HCT116 (cell line): ENCODE measurements around the gene MON1B. TPM values are rescaled to one million over a fixed set of nuclear protein-coding genes. Genes with fewer than 3 reads are reported as not detected.

ENCODE experiments used
- ATAC-seq: fragments of 200-7000 bp; cut with Tn5 transposase; 2 replicates; pipeline ENCODE4 v1.9.1; 2020; ENCODE audit warnings: mild to moderate bottlenecking, moderate library complexity
- BruUV-seq: library from RNA; stranded (reverse); fragments of 400-500 nt; replicated peaks from 2 replicates; lab custom pipeline; 2021; lab: Mats Ljungman, UMichigan
- CTCF ChIA-PET: fragments of 300-600 bp; sonication (Branson Sonifier 250); formaldehyde crosslinking; loops from one replicate; lab custom pipeline; 2021; ENCODE audit warnings: antibody characterized with exemption; lab: Charles Lee
- POLR2A ChIA-PET: fragments of 300-600, 350-600 bp; sonication (Branson Sonifier 250); formaldehyde crosslinking; loops from one replicate; lab custom pipeline; 2021; ENCODE audit warnings: antibody characterized with exemption; lab: Charles Lee
- RAD21 ChIA-PET, 2 experiments: fragments of 300-600 bp; sonication (Branson Sonifier 250); formaldehyde crosslinking; loops; one replicate each; lab custom pipeline; 2023; ENCODE audit warnings: low total read pairs in 2 of 2; ENCODE audit not compliant: uncharacterized antibody in 2 of 2, unreplicated experiment in 2 of 2, low non-redundant PET in 1 of 2; lab: Charles Lee
- DNase-seq: peaks from one replicate; pipeline ENCODE4 v3.0.0-alpha.2; 2010; ENCODE audit warnings: low read depth, low spot score
- H2AFZ ChIP-seq: fragments of 200-600 bp; shearing (Covaris generic), sonication (generic); 2 replicates; pipeline ENCODE4 v1.6.1; 2017; ENCODE audit warnings: low read depth, mixed run types, mixed read lengths, antibody characterized with exemption, low read length; ENCODE audit not compliant: poor library complexity, severe bottlenecking
- H3K27ac ChIP-seq: 2 replicates; pipeline ENCODE4 v1.5.1; 2012; ENCODE audit warnings: low read depth, low read length
- H3K27me3 ChIP-seq: fragments of 200-600 bp; sonication (generic); 2 replicates; pipeline ENCODE4 v1.6.1; 2016; ENCODE audit warnings: mixed run types, low read length, mixed read lengths; ENCODE audit not compliant: insufficient read depth
- H3K36me3 ChIP-seq, 2 experiments: fragments of 200-500 bp in 1 of 2; fragments of 200-600 bp in 1 of 2; sonication (Bioruptor generic) in 1 of 2; sonication (generic) in 1 of 2; 2 replicates each; pipeline versions ENCODE4 v1.5.1 to v1.6.1; 2014 to 2016; ENCODE audit warnings: low read length in 2 of 2, inconsistent platforms in 1 of 2, mixed read lengths in 1 of 2, mixed run types in 1 of 2; ENCODE audit not compliant: insufficient read depth in 2 of 2, control insufficient read depth in 1 of 2
- H3K4me1 ChIP-seq, 2 experiments: fragments of 200-600 bp in 1 of 2; sonication (generic) in 1 of 2; 2 replicates each; pipeline versions ENCODE4 v1.5.1 to v1.6.1; 2012 to 2017; ENCODE audit warnings: low read length in 2 of 2, inconsistent platforms in 1 of 2, mild to moderate bottlenecking in 1 of 2, mixed read lengths in 1 of 2, mixed run types in 1 of 2, moderate library complexity in 1 of 2; ENCODE audit not compliant: insufficient read depth in 2 of 2, control insufficient read depth in 1 of 2
- H3K4me2 ChIP-seq: fragments of 200-600 bp; sonication (generic); 2 replicates; pipeline ENCODE4 v1.6.1; 2017; ENCODE audit warnings: mixed run types, low read length, mixed read lengths
- H3K4me3 ChIP-seq, 2 experiments: fragments of 200-600 bp in 1 of 2; sonication (generic) in 1 of 2; replicated peaks in 1 of 2; 2 replicates each; pipeline ENCODE4 v1.5.1; 2011 to 2016; ENCODE audit warnings: low read length in 2 of 2, control low read depth in 1 of 2, low read depth in 1 of 2, mild to moderate bottlenecking in 1 of 2, mixed read lengths in 1 of 2, mixed run types in 1 of 2
- H3K79me2 ChIP-seq: fragments of 200-600 bp; sonication (generic); 2 replicates; pipeline ENCODE4 v1.6.1; 2017; ENCODE audit warnings: mild to moderate bottlenecking, mixed run types, low read length, moderate library complexity, mixed read lengths; ENCODE audit not compliant: insufficient read depth
- H3K9ac ChIP-seq: fragments of 200-600 bp; sonication (generic); 2 replicates; pipeline ENCODE4 v1.6.1; 2016; ENCODE audit warnings: low read length, mixed read lengths
- H3K9me2 ChIP-seq: fragments of 200-600 bp; sonication (generic), shearing (Covaris generic); 2 replicates; pipeline ENCODE4 v1.6.1; 2017; ENCODE audit warnings: mixed run types, mild to moderate bottlenecking, moderate library complexity; ENCODE audit not compliant: insufficient read depth
- H3K9me3 ChIP-seq, 2 experiments: fragments of 200-500 bp in 1 of 2; fragments of 200-600 bp in 1 of 2; sonication (Bioruptor generic) in 1 of 2; sonication (generic) in 1 of 2; 2 replicates each; pipeline ENCODE4 v1.6.1; 2014 to 2017; ENCODE audit warnings: low read length in 2 of 2, mixed read lengths in 2 of 2, inconsistent platforms in 1 of 2, low read depth in 1 of 2, mild to moderate bottlenecking in 1 of 2, mixed run types in 1 of 2, moderate library complexity in 1 of 2; ENCODE audit not compliant: control insufficient read depth in 1 of 2, insufficient read depth in 1 of 2
- H4K20me1 ChIP-seq: fragments of 200-600 bp; sonication (generic), shearing (Covaris generic); 2 replicates; pipeline ENCODE4 v1.6.1; 2017; ENCODE audit warnings: mixed run types, mild to moderate bottlenecking, moderate library complexity; ENCODE audit not compliant: insufficient read depth
- ELF1 ChIP-seq: IDR thresholded peaks from 2 replicates; pipeline ENCODE4 v1.6.1; 2012; ENCODE audit warnings: low read depth, borderline replicate concordance
- EZH2phosphoT487 ChIP-seq: fragments of 200-600 bp; IDR thresholded peaks from 2 replicates; pipeline ENCODE4 v1.6.1; 2018; ENCODE audit warnings: antibody characterized with exemption, borderline replicate concordance
- JUND ChIP-seq: IDR thresholded peaks from 2 replicates; pipeline ENCODE4 v1.6.1; 2012
- POLR2A ChIP-seq: IDR thresholded peaks from 2 replicates; pipeline ENCODE4 v1.7.0; 2011; ENCODE audit warnings: borderline replicate concordance; ENCODE audit not compliant: insufficient read depth, insufficient read length; ENCODE audit errors: extremely low read depth
- POLR2AphosphoS5 ChIP-seq: IDR thresholded peaks from 2 replicates; pipeline ENCODE4 v1.6.1; 2011; ENCODE audit warnings: mild to moderate bottlenecking, low read depth, low read length, moderate library complexity
- RAD21 ChIP-seq: IDR thresholded peaks from 2 replicates; pipeline ENCODE4 v1.6.1; 2012; ENCODE audit warnings: low read depth, mild to moderate bottlenecking
- SP1 ChIP-seq: IDR thresholded peaks from 2 replicates; pipeline ENCODE4 v1.6.1; 2012; ENCODE audit warnings: low read depth
- SRF ChIP-seq: IDR thresholded peaks from 2 replicates; pipeline ENCODE4 v1.6.1; 2012; ENCODE audit warnings: low read depth
- YY1 ChIP-seq: IDR thresholded peaks from 2 replicates; pipeline ENCODE4 v1.6.1; 2011; ENCODE audit warnings: low read length, low read depth, moderate library complexity, mild to moderate bottlenecking; ENCODE audit not compliant: insufficient replicate concordance; ENCODE audit errors: extremely low read depth
- ZFX ChIP-seq: fragments of 450-650 bp; IDR thresholded peaks from 2 replicates; pipeline ENCODE4 v1.6.1; 2017
- ZNF274 ChIP-seq: fragments of 200-500 bp; sonication (Bioruptor generic); IDR thresholded peaks from 2 replicates; pipeline ENCODE4 v1.6.1; 2014; ENCODE audit warnings: mild to moderate bottlenecking, low read depth, low read length, inconsistent platforms
- intact Hi-C: fragments of 100-400 bp; cut with micrococcal nuclease; formaldehyde crosslinking; loops from 2 replicates; pipeline ENCODE4 v1.10.0; 2022
- total RNA-seq: library from RNA; stranded (reverse); gene quantifications from one replicate; pipeline ENCODE4 v1.2.1, GENCODE V29; 2021; ENCODE audit not compliant: unreplicated experiment
- TF ChIP-seq, protein P1 (sequence below): IDR thresholded peaks from 2 replicates; pipeline ENCODE4 v1.6.1; 2011; ENCODE audit warnings: mild to moderate bottlenecking, low read length, moderate library complexity; ENCODE audit not compliant: insufficient replicate concordance; ENCODE audit errors: extremely low read depth
- TF ChIP-seq, protein P2 (sequence below), 3 experiments: fragments of 200-600 bp in 1 of 3; sonication (generic) in 1 of 3; IDR thresholded peaks in 2 of 3; conservative IDR thresholded peaks in 1 of 3; 2 replicates each; pipeline ENCODE4 v1.5.1; 2012 to 2017; ENCODE audit warnings: low read depth in 2 of 3, low read length in 2 of 3, antibody characterized with exemption in 1 of 3, borderline replicate concordance in 1 of 3, control low read depth in 1 of 3, mild to moderate bottlenecking in 1 of 3, mixed read lengths in 1 of 3, mixed run types in 1 of 3, moderate library complexity in 1 of 3; ENCODE audit not compliant: insufficient read depth in 1 of 3
- TF ChIP-seq, protein P3 (sequence below): IDR thresholded peaks from 2 replicates; pipeline ENCODE4 v1.6.1; 2012
- TF ChIP-seq, protein P4 (sequence below): IDR thresholded peaks from 2 replicates; pipeline ENCODE4 v1.6.1; 2012

The MON1B gene
- total RNA-seq, 1 experiment from 2014 or later: 34.7 TPM

DNA sequence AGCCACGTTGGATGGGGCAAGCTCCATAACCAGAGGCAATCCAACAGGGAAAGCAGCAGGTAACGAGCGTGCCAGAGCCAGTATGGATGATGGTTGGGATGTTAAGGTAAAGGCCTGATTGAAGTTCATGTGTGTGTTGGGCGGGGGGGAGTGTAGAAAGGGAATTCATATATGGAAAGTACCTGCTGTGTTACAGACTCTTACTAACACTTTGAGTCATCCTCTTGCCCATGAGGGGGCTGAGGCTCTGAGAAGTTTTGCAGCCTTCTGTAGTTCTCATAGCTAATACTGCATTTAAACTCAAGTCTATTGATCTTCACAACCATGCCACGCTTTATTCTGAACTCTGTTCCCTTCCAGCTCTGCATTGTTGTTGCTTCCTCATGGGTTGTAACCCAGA lies 36.8 kb downstream of the MON1B start:
- TF ChIP-seq POLR2A: no peak
- no peak for TF ChIP-seq ZFX
- TF ChIP-seq, all 23 proteins: peak for 0
- Histone ChIP-seq H3K27ac (no peak overlapping the region), H2AFZ (no peak overlapping the region), H3K27me3 (no peaks in the 10 kb centered on the region), H3K4me3 (no peak overlapping the region), H3K9ac (no peak overlapping the region), H3K9me3 (no peaks in the 10 kb centered on the region), H3K4me2 (no peak overlapping the region), H3K9me2 (no peaks in the 10 kb centered on the region), H3K36me3 (no peaks in the 10 kb centered on the region), H3K79me2 (no peaks in the 10 kb centered on the region), H4K20me1 (no peaks in the 10 kb centered on the region), H3K4me1 (peaks cover 16 to 20% of the 10 kb centered on the region in 2 experiments)
- no TSS peak for BruUV-seq
- intact Hi-C loops: no loop called here
- RAD21 ChIA-PET: no interaction called here
- CTCF ChIA-PET: no interaction called here
- ATAC-seq (no peak), DNase-seq (no peak)
- POLR2A ChIA-PET: no interaction called here

DNA sequence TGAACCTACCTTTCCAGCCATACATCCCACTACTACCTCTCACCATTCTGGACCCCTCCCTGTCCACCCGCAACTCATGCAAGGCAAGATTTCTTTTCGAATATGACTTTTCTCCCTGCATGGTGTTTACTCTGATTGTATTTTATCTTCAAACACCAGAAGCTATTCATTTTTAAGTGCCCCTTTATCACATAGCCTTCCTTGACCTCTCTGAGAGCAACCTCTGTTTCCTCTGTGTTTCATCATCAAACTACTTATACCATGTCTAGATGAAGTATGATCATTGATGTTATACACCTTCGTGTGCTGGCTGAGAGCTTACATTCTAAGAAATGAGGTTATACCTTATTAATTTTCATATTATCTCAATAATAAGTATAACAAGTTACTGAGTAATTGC lies 40.1 kb downstream of the MON1B start:
- Histone ChIP-seq H3K27me3 (no peaks in the 10 kb centered on the region), H3K4me3 (no peak overlapping the region), H3K27ac (no peak overlapping the region), H3K4me1 (no peaks in the 10 kb centered on the region), H4K20me1 (no peaks in the 10 kb centered on the region), H3K36me3 (no peaks in the 10 kb centered on the region), H3K9me2 (no peaks in the 10 kb centered on the region), H3K79me2 (no peaks in the 10 kb centered on the region), H3K9me3 (no peaks in the 10 kb centered on the region), H3K4me2 (no peak overlapping the region), H2AFZ (no peak overlapping the region), H3K9ac (no peak overlapping the region)
- no TSS peak for BruUV-seq
- DNase-seq (no peak), ATAC-seq (no peak)
- intact Hi-C loops: loop anchor here (10.0 kb wide), 1 partner anchor 174 kb away; no protein-coding TSS in a partner anchor
- ChIA-PET POLR2A (no interaction called here), RAD21 (no interaction called here), CTCF (no interaction called here)
- no peak for TF ChIP-seq ZNF274
- TF ChIP-seq EZH2phosphoT487: no peak
- no peak for TF ChIP-seq YY1
- no peak for TF ChIP-seq ELF1
- no peak for TF ChIP-seq POLR2A
- TF ChIP-seq, protein P1, sequence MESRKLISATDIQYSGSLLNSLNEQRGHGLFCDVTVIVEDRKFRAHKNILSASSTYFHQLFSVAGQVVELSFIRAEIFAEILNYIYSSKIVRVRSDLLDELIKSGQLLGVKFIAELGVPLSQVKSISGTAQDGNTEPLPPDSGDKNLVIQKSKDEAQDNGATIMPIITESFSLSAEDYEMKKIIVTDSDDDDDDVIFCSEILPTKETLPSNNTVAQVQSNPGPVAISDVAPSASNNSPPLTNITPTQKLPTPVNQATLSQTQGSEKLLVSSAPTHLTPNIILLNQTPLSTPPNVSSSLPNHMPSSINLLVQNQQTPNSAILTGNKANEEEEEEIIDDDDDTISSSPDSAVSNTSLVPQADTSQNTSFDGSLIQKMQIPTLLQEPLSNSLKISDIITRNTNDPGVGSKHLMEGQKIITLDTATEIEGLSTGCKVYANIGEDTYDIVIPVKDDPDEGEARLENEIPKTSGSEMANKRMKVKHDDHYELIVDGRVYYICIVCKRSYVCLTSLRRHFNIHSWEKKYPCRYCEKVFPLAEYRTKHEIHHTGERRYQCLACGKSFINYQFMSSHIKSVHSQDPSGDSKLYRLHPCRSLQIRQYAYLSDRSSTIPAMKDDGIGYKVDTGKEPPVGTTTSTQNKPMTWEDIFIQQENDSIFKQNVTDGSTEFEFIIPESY: no peak
- no peak for TF ChIP-seq JUND
- TF ChIP-seq, protein P2, sequence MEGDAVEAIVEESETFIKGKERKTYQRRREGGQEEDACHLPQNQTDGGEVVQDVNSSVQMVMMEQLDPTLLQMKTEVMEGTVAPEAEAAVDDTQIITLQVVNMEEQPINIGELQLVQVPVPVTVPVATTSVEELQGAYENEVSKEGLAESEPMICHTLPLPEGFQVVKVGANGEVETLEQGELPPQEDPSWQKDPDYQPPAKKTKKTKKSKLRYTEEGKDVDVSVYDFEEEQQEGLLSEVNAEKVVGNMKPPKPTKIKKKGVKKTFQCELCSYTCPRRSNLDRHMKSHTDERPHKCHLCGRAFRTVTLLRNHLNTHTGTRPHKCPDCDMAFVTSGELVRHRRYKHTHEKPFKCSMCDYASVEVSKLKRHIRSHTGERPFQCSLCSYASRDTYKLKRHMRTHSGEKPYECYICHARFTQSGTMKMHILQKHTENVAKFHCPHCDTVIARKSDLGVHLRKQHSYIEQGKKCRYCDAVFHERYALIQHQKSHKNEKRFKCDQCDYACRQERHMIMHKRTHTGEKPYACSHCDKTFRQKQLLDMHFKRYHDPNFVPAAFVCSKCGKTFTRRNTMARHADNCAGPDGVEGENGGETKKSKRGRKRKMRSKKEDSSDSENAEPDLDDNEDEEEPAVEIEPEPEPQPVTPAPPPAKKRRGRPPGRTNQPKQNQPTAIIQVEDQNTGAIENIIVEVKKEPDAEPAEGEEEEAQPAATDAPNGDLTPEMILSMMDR (IDR thresholded peaks at IDR 0.05 in 2 of 3, conservative IDR thresholded peaks at IDR 0.05 in 1 of 3; ENCODE audit: borderline replicate concordance in 1 of 3, insufficient read depth in 1 of 3, low read depth in 2 of 3, low read length in 2 of 3): no peak
- TF ChIP-seq POLR2AphosphoS5: no peak
- no peak for TF ChIP-seq SP1
- TF ChIP-seq RAD21: no peak
- TF ChIP-seq SRF: no peak
- TF ChIP-seq, protein P3, sequence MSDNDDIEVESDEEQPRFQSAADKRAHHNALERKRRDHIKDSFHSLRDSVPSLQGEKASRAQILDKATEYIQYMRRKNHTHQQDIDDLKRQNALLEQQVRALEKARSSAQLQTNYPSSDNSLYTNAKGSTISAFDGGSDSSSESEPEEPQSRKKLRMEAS: no peak
- TF ChIP-seq ZFX: no peak
- TF ChIP-seq, protein P4, sequence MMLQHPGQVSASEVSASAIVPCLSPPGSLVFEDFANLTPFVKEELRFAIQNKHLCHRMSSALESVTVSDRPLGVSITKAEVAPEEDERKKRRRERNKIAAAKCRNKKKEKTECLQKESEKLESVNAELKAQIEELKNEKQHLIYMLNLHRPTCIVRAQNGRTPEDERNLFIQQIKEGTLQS: no peak
